PFSK-1 (cell line): ENCODE measurements around the gene IL1RAPL2.

Experiments
- FOXP2 ChIP-seq: optimal IDR thresholded peaks from 2 replicates; pipeline ENCODE3; 2011; ENCODE audit warnings: borderline replicate concordance, control low read depth, inconsistent platforms; ENCODE audit not compliant: insufficient read depth; ENCODE audit errors: extremely low read length, extremely low read depth
- POLR2AphosphoS5 ChIP-seq: IDR thresholded peaks from 2 replicates; pipeline ENCODE4 v1.6.1; 2012; ENCODE audit warnings: low read depth, mild to moderate bottlenecking, control low read depth, low read length, moderate library complexity
- REST ChIP-seq, 2 experiments: IDR thresholded peaks; 2 replicates each; pipeline versions ENCODE4 v1.6.1 to v1.8.0; 2011 to 2012; ENCODE audit warnings: low read depth in 2 of 2, low read length in 2 of 2, control low read depth in 1 of 2, inconsistent platforms in 1 of 2, mild to moderate bottlenecking in 1 of 2, moderate library complexity in 1 of 2; ENCODE audit not compliant: insufficient read depth in 1 of 2
- SIN3A ChIP-seq: IDR thresholded peaks from 2 replicates; pipeline ENCODE4 v1.6.1; 2012; ENCODE audit warnings: mild to moderate bottlenecking, low read length, moderate library complexity, borderline replicate concordance; ENCODE audit not compliant: insufficient read depth
- TAF1 ChIP-seq: IDR thresholded peaks from 2 replicates; pipeline ENCODE4 v1.6.1; 2012; ENCODE audit warnings: low read length, control low read depth, borderline replicate concordance; ENCODE audit not compliant: insufficient read depth

Gene IL1RAPL2

GRCh38 chrX:104669063-104669462 is 103.1 kb downstream of the IL1RAPL2 start:
- TF ChIP-seq POLR2AphosphoS5 (no peak), SIN3A (no peak), REST (IDR thresholded peaks at IDR 0.05; ENCODE audit: insufficient read depth in 1 of 2, low read depth in 2 of 2, low read length in 2 of 2) (no peak), FOXP2 (no peak), TAF1 (no peak)

GRCh38 chrX:104670051-104670450 is 104.1 kb downstream of the IL1RAPL2 start:
- TF ChIP-seq TAF1 (no peak), FOXP2 (no peak), SIN3A (no peak), POLR2AphosphoS5 (no peak), REST (IDR thresholded peaks at IDR 0.05; ENCODE audit: insufficient read depth in 1 of 2, low read depth in 2 of 2, low read length in 2 of 2) (no peak)

DNA sequence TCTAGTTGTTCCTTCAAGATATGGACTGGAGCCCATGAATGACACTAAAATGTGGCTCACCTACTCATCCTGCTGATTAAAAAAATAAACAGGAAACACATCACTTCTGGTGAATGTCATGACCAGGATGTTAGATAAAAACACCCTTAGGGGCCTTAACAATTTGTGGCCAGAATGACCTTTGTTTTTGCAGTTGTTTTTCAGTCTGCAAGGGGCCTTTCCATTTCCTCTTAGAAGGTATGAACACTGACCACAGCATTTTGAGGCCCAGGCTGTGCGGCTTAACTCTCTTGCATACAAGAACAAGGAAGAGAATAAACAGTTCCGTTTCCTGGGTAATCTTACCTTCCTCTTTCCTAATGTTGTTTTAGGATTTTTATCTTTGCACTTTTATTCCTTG is 113.2 kb downstream of the IL1RAPL2 start:
- no peak for TF ChIP-seq POLR2AphosphoS5

- TF ChIP-seq REST (IDR thresholded peaks at IDR 0.05; ENCODE audit: insufficient read depth in 1 of 2, low read depth in 2 of 2, low read length in 2 of 2) (no peak), SIN3A (no peak), POLR2AphosphoS5 (no peak), TAF1 (no peak), FOXP2 (no peak)
These were observed 115.2 kb downstream of the IL1RAPL2 start for GRCh38 chrX:104681214-104681613.

DNA sequence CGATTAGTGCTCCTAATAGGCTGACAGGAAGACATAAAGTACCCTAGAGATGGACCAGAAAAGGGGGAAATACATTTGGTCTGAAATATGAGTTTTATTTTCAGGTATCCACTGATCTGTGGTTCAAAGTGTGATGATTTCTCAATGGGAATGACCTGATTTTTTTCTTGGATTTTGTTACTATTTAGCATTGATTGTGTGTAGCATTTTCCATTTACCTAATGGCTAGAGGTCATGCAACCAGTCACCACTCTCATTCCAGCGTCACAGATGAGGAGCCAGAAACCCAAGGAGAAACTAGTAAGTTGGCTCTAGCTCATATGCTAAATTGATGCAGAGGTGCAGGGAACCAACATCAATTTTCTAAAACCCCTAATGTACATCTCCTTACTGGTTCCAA is 118.1 kb downstream of the IL1RAPL2 start:
- TF ChIP-seq FOXP2, result no peak
- TF ChIP-seq POLR2AphosphoS5, result no peak
- TF ChIP-seq REST (IDR thresholded peaks at IDR 0.05; ENCODE audit: insufficient read depth in 1 of 2, low read depth in 2 of 2, low read length in 2 of 2), result no peak
- TF ChIP-seq SIN3A, result no peak
- TF ChIP-seq TAF1, result no peak

- no peak for TF ChIP-seq SIN3A
These were observed 129.6 kb downstream of the IL1RAPL2 start for GRCh38 chrX:104695593-104695992.
